Stomach (tissue), 9 donors: ENCODE data around the gene KRT8. TPM values are rescaled to one million over a fixed set of nuclear protein-coding genes. Genes with fewer than 3 reads are reported as not detected.

Experiments
- DNase-seq, 2 donors: peaks; one replicate each; pipeline versions ENCODE4 v3.0.0 to v3.0.0-alpha.2; 2013 to 2019
- H3K27ac ChIP-seq, 5 donors: fragments of 200-600 bp in 4 of 5; sonication (generic) in 4 of 5; one replicate each; pipeline ENCODE4 v1.5.1; 2013 to 2019; ENCODE audit warnings: mild to moderate bottlenecking in 1 of 5, moderate library complexity in 1 of 5
- H3K27me3 ChIP-seq, 3 donors: fragments of 200-600 bp; sonication (generic); one replicate each; pipeline ENCODE4 v1.5.1; 2017 to 2019; ENCODE audit warnings: mixed run types in 1 of 3
- H3K36me3 ChIP-seq, 4 donors: fragments of 200-600 bp; sonication (generic); 1 replicate in 3 of 4; 2 replicates in 1 of 4; pipeline ENCODE4 v1.5.1; 2016 to 2019
- H3K4me1 ChIP-seq, 4 donors: fragments of 200-600 bp; sonication (generic); one replicate each; pipeline ENCODE4 v1.5.1; 2016 to 2019
- H3K4me3 ChIP-seq, 4 donors: fragments of 200-600 bp; sonication (generic) in 3 of 4; one replicate each; pipeline ENCODE4 v1.5.1; 2016 to 2019; ENCODE audit warnings: mild to moderate bottlenecking in 1 of 4
- H3K9me3 ChIP-seq, 4 donors: fragments of 200-600 bp; sonication (generic); one replicate each; pipeline ENCODE4 v1.5.1; 2016 to 2019
- EP300 ChIP-seq: sonication (generic); formaldehyde crosslinking; IDR thresholded peaks from one replicate; pipeline ENCODE4 v1.6.1; 2017; ENCODE audit warnings: antibody characterized with exemption
- POLR2A ChIP-seq, 4 donors: fragments of 450-650 bp; IDR thresholded peaks; one replicate each; pipeline ENCODE4 v1.6.1; 2016; ENCODE audit warnings: antibody characterized with exemption in 4 of 4, control low read depth in 2 of 4, mild to moderate bottlenecking in 1 of 4, moderate library complexity in 1 of 4
- POLR2AphosphoS5 ChIP-seq, 3 donors: sonication (generic); formaldehyde crosslinking; IDR thresholded peaks; one replicate each; pipeline ENCODE4 v1.6.1; 2016; ENCODE audit warnings: antibody characterized with exemption in 3 of 3
- WGBS, 5 donors: extraction: QIAGEN DNeasy Blood & Tissue Kit in 3 of 5; methylation state at CpG; one replicate each; pipeline versions ENCODE4 v1.1.5 to v1.1.7; 2013 to 2018; 5-methylcytosine and 5-hydroxymethylcytosine counted together
- intact Hi-C: fragments of 100-400 bp; cut with DNase I; formaldehyde crosslinking; loops from one replicate; pipeline ENCODE4 v1.15.1; 2023; ENCODE audit warnings: low total_unique reads
- polyA plus RNA-seq, 3 donors: library from polyadenylated mRNA; stranded (reverse); fragments of 200-250 nt; gene quantifications; one replicate each; pipeline ENCODE4 v1.2.3, GENCODE V29; 2013
- total RNA-seq, 5 donors: library from RNA; depleted of rRNA; stranded (reverse); fragments of >200 nt; gene quantifications; one replicate each; pipeline versions ENCODE4 v1.1.0 to v1.2.3, GENCODE V29; 2014 to 2016
- TF ChIP-seq, protein P1 (sequence below), 7 experiments: fragments of 450-650 bp in 4 of 7; fragments of 200-600 bp in 3 of 7; sonication (generic) in 3 of 7; IDR thresholded peaks; one replicate each; pipeline ENCODE4 v1.5.1; 2016 to 2019; ENCODE audit warnings: antibody characterized with exemption in 7 of 7, control low read depth in 2 of 7, mild to moderate bottlenecking in 1 of 7
- donor health status: healthy with polysubstance abuse.
- donor health status: Bipolar disorder and iron deficiency.
- donor health status: healthy.

The KRT8 gene
- total and polyA plus RNA-seq, 8 donors, result 71.2 to 1,740 (median 607) TPM

DNA sequence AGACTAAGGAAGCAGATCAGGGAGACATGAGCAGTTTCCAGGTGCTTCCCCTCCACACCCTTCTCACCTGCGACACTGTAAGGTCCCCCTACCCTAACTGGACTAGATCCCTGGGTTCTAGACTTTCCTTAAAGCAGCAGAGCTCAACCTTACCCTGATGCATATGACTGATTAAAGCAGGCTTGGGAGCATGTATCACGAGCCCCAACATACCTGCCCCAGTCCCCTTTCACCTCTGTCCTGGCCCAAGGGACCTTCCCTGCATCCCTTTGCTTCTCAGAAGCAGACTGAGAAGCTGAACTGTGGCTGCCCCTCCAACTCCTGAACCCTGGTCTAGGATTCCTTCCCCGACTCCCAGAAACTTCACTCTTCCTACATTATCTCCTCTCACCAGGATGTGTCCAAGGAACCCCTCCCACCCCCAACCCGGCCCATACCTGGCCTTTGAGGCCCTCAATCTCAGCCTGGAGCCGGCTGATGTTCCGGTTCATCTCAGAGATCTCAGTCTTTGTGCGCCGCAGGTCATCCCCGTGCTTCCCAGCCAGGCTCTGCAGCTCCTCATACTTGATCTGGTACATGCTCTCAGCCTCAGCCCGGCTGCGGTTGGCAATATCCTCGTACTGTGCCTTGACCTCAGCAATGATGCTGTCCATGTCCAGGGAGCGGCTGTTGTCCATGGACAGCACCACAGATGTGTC, 5.4 kb downstream of the KRT8 start:
- DNase-seq, result no peak
- Histone ChIP-seq H3K27me3 (no peaks in the 10 kb centered on the region), H3K4me1 (peaks cover 13 to 86% (median 58%) of the 10 kb centered on the region in 4 donors), H3K9me3 (no peaks in the 10 kb centered on the region), H3K27ac (peak overlapping the region in 2 of 5 donors; percentile 32 to 92), H3K4me3 (peak overlapping the region in 1 of 4 donors; percentile 73), H3K36me3 (peaks cover 28 to 58% (median 51%) of the 10 kb centered on the region in 4 donors)
- 80 to 88% (median 86%) methylated on average over 13 of the region's 13 CpGs for WGBS, 5 donors
- intact Hi-C loops, result loop anchor here (10.0 kb wide), 1 partner anchor 55 kb away; no protein-coding TSS in a partner anchor
- TF ChIP-seq POLR2AphosphoS5 (IDR thresholded peaks at IDR 0.05), result no peak
- TF ChIP-seq POLR2A (IDR thresholded peaks at IDR 0.05), result no peak
- TF ChIP-seq, protein P1, sequence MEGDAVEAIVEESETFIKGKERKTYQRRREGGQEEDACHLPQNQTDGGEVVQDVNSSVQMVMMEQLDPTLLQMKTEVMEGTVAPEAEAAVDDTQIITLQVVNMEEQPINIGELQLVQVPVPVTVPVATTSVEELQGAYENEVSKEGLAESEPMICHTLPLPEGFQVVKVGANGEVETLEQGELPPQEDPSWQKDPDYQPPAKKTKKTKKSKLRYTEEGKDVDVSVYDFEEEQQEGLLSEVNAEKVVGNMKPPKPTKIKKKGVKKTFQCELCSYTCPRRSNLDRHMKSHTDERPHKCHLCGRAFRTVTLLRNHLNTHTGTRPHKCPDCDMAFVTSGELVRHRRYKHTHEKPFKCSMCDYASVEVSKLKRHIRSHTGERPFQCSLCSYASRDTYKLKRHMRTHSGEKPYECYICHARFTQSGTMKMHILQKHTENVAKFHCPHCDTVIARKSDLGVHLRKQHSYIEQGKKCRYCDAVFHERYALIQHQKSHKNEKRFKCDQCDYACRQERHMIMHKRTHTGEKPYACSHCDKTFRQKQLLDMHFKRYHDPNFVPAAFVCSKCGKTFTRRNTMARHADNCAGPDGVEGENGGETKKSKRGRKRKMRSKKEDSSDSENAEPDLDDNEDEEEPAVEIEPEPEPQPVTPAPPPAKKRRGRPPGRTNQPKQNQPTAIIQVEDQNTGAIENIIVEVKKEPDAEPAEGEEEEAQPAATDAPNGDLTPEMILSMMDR (IDR thresholded peaks at IDR 0.05), result no peak
- TF ChIP-seq EP300, result no peak

DNA sequence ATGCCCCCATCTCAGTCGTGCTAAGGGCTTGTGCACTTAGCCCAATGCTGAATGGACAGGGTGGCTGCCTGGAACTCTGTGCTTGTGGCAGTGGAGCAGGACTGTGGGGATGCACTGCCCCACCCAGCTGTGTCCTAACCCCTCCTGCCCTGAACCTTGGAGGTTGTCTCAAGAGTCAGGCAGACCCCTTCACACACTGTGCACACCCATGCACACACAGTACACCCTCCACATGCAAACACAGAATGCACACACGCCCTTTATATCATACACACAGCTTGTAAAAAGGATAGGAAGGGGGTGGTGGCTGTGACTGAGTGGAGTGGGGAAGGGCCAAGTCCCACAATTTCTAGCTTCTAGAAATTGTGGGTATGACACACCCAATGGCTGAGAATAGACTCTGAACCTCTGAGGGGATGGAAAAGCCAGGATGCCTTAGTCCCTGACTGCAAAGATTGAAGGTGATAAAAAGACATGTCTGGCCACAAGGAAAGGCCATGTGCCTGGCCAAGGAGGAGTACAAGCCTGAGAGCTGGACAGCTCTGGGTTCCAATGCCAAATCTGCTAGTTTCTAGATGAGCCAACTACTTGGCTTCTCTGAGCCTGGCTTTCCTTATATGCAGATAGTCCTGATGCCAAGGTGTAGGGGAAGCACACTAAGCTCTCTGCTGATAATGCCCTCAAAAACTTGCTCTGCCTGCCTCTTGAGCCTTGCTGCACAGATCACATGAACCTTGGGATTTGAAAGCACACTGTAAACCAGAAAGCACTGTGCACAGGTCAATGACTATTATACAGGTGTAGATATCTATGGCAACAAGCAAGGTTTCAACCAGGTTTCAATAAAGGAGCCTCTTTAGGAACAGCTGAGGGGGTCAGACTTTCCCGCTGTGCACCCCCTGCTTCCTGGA, 8.4 kb downstream of the KRT8 start:
- no peak overlapping the region for H3K4me3 ChIP-seq
- no peaks in the 10 kb centered on the region for H3K9me3 ChIP-seq
- H3K27me3 ChIP-seq, result no peaks in the 10 kb centered on the region
- peak in 1 of 2 donors; percentile 71 for DNase-seq
- intact Hi-C loops, result no loop called here
- H3K4me1 ChIP-seq, result peaks cover 13 to 66% (median 41%) of the 10 kb centered on the region in 4 donors
- H3K27ac ChIP-seq, result peak overlapping the region; percentile 28 to 76 (median 55)
- TF ChIP-seq POLR2A (IDR thresholded peaks at IDR 0.05) (no peak), POLR2AphosphoS5 (IDR thresholded peaks at IDR 0.05) (peak in 2 of 3 donors; percentile 9 to 31), EP300 (no peak)
- TF ChIP-seq, protein P1 (IDR thresholded peaks at IDR 0.05), result no peak
- H3K36me3 ChIP-seq, result peaks cover 28 to 51% (median 49%) of the 10 kb centered on the region in 4 donors
- WGBS, 5 donors, result 32 to 56% (median 37%) methylated on average over 3 of the region's 3 CpGs

DNA sequence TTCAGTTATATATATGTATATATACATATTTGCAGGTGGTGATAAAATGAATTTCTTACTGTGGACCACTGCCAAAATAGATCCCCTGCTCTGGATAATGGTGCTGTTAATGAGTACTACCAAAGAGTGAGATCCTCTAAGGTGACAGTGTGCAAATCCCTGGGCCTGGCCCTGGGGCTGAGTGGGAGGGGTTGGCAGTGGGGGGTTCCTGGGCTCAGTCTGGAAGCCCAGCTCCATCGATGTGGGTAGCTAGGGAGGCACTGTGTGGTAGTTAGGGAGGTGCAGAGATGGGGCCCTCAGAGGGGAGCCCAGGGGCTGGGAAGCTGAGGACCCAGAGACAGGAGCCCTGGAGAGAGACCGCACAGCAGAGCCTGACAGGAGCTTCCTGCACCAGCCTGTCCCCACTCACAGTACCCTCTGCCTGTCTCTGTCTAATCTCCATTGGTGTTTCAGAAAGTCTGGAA, 9.1 kb downstream of the KRT8 start:
- peak in 1 of 2 donors; percentile 73 for DNase-seq
- no peaks in the 10 kb centered on the region for H3K27me3 ChIP-seq
- peak overlapping the region; percentile 28 to 76 (median 55) for H3K27ac ChIP-seq
- no peaks in the 10 kb centered on the region for H3K9me3 ChIP-seq
- no peak overlapping the region for H3K4me3 ChIP-seq
- peaks cover 13 to 59% (median 40%) of the 10 kb centered on the region in 4 donors for H3K4me1 ChIP-seq
- intact Hi-C loops, result no loop called here
- 29 to 61% (median 43%) methylated on average over 1 to 2 of the region's 2 CpGs for WGBS, 5 donors
- peaks cover 25 to 44% (median 42%) of the 10 kb centered on the region in 4 donors for H3K36me3 ChIP-seq
- TF ChIP-seq POLR2A (IDR thresholded peaks at IDR 0.05) (no peak), POLR2AphosphoS5 (IDR thresholded peaks at IDR 0.05) (no peak), EP300 (no peak)
- TF ChIP-seq, protein P1 (IDR thresholded peaks at IDR 0.05), result no peak

DNA sequence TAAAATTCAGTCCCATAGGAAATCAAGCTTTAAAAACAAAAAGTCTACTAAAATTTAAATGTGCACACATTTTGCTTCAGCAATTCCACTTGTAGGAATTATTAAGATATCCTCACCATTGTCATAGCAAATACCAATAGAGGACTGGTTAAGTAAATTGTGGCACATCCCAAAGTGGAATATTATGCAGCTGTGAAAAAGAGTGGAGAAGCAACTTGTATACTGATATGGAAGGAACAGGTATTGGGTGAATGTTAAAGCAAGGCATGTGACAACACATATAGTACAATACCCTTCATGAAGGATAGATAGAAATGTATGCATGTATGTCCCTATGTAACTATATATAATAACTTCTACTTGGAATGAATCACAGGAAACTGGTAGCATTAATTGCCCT, 11.9 kb downstream of the KRT8 start:
- Histone ChIP-seq H3K27ac (no peak overlapping the region), H3K27me3 (no peaks in the 10 kb centered on the region), H3K4me3 (no peak overlapping the region), H3K36me3 (peaks cover 7 to 16% (median 14%) of the 10 kb centered on the region in 4 donors), H3K4me1 (peaks cover 7 to 31% (median 23%) of the 10 kb centered on the region in 4 donors), H3K9me3 (no peaks in the 10 kb centered on the region)
- intact Hi-C loops, result no loop called here
- DNase-seq, result no peak
- no peak for TF ChIP-seq POLR2A (IDR thresholded peaks at IDR 0.05)
- TF ChIP-seq EP300, result no peak
- no peak for TF ChIP-seq POLR2AphosphoS5 (IDR thresholded peaks at IDR 0.05)
- TF ChIP-seq, protein P1 (IDR thresholded peaks at IDR 0.05), result no peak
